Myocyte (in vitro differentiated cells): ENCODE results near the gene SEC23A. TPM values are rescaled to one million over a fixed set of nuclear protein-coding genes. Genes with fewer than 3 reads are reported as not detected.
"Not testable (repeated sequence)": the region's sequence is repeated elsewhere in the genome, so short reads cannot be mapped to it uniquely, and the experiment has no call there.

Experiments used
- DNase-seq: peaks from one replicate; pipeline ENCODE4 v3.0.0-alpha.2; 2012; ENCODE audit warnings: low read depth
- total RNA-seq: library from RNA; depleted of rRNA; stranded (reverse); fragments of >200 nt; gene quantifications from 2 replicates; pipeline ENCODE4 v1.2.3, GENCODE V29; 2014

The SEC23A gene
- total RNA-seq, 1 donor from 2014 or later, result 184 TPM

DNA sequence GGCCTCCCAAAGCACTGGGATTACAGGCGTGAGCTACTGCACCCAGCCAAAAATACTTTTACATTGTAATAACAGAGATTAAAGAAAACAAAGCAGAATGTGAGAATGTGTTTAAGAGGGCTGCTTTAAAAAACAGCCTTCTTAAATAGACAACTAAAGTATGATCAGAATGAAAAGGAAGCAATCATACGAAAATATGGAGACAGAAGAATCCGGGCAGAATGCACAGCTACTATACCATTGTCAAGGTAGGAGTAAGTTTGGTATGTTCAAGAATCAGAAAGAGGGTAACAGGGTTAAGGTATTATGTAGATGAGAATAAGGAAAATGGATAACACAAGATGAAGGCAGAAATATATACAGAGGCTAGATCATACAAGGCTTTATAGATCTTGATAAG lies 8.5 kb downstream of the SEC23A start:
- DNase-seq, result no peak

DNA sequence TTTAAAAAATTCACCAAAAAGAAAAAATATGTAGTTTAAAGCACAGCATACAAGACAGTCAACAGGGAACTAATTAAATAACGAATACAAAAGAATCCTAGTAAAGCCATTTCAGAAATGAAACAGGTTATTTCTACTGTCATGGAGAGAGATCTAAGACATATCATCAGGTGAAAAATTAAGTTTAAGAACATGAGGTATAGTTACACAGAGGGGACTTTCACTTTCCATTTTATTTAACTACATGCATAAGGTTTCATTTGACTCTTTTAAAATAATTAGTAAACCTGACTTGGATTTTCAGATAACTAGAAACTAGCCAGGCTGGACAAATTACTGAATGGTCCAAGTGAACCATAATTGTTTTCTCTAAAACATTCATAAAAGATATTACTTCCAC lies 11.3 kb downstream of the SEC23A start:
- no peak for DNase-seq

DNA sequence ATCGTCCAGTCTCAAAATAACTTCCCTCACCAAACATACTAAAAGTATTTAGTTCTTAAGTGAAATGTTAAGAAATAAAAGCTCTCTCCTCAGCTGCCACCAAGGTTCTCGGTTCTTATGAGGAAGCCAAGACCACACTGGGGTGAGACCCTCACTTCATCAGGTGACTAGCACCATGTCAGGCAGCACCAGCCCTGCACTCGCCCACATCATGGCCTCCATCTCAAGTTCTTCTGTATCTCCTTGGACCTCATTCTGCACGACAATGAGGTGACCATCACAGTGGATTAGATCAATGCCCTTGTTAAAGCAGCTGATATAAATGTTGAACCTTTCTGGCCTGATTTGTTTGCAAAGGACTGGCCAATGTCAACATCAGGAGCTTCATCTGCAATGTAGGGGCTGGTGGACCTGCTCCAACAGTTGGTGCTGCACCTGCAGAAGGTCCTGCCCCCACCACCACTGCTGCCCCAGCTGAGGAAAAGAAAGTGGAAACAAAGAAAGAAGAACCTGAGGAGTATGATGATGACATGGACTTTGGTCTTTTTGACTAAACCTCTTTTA lies 12.4 kb downstream of the SEC23A start:
- no peak for DNase-seq

DNA sequence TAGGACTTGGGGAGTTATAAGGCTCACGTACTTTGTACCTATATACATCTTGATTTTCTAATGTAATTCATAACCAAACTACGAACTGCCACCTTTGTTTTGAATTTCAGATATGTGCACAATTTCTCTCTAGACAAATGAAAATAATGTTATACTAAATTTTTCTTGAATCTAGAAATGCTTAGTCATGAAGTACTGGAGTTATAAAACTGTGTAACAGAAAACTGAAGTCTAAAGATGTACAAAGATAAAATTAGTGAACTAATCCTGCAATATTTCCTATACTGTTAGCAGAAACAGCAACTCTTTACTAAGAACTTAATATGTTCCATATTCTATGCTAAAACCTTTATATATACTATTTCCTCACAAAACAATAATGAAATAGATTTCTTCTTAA lies 15.5 kb downstream of the SEC23A start:
- DNase-seq, result no peak

DNA sequence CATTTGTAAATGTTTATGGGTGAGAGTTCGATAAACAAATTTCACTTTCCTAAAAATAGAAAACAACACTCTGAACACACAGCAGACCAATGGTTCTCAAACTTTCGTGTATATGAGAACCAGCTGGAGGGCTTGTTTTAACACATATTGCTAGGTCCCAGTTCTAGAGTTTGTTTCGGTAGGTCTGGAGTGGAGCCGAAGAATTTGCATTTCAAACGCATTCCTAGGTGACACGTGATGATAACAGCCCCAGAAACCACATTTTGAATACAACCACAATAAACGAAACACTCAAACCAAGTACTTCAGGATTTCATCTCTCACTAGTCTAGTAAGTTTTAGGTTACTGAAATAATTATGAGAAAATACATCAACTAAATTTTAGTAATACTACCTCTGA lies 17.1 kb downstream of the SEC23A start:
- DNase-seq, result no peak

DNA sequence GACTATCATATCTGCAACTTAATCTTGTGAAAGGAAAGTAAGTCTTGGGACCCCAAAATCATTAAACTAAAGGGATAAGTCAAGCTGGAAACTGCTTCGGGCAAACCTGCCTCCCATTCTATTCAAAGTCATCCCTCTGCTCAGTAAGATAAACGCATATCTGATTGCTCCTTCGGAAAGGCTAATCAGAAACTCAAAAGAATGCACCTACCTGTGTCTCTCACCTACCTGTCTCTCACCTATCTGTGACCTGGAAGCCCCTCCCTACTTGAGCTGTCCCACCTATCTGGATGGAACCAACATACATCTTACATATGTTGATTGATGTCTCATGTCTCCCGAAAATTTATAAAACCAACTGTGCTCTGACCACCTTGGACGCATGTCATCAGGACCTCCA lies 19.9 kb downstream of the SEC23A start:
- no peak for DNase-seq

DNA sequence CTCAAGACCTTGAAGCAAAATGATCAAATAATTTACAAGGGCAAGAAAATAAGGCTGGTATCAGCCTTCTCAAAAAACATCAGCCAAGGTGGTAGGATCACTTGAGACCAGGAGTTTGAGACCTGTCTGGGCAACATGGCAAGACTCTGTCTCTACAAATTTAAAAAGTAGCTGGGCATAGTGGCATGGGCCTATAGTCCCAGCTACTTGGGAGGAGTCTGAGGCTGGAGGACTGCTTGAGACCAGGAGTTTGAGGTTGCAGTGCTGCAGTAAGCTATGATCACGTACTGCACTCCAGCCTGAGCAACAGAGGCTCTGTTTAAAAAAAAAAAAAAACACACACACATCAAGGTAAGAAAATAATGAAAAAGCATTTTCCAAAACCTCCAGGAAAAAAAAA lies 22.1 kb downstream of the SEC23A start:
- no peak for DNase-seq

DNA sequence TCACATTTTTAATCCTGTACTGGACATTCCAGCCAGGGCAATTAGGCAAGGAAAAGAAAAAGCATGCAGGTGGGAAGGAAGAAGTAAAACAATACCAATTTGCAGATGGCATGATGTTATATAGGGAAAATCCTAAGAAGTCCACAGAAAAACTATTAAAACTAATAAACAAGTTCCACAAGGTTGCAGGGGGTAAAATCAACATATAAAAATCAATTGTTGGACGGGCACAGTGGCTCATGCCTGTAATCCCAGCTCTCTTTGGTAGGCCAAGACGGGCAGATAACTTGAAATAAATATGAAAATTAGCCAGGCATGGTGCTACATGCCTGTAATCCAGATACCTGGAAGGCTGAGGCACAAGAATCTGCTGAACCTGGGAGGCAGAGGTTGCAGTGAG lies 31.9 kb downstream of the SEC23A start:
- DNase-seq, result no peak

DNA sequence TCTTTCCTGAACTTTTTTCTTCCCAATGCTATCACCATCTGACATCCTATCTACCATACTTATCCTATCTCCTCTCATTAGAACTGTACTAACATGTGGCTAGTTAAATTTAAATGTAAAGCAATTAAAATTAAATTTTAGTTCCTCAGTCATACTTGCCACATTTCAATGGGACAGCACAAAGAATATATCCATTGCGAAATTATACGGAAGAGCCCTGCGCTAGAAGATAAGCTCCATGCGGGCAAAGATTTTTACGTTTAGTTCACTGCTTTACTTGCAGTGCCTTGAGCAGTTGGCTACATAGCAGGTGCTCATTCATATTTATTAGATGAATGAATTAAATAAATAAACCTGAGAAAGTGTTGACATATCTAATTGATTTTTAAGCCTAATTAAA lies 33.1 kb downstream of the SEC23A start:
- no peak for DNase-seq

DNA sequence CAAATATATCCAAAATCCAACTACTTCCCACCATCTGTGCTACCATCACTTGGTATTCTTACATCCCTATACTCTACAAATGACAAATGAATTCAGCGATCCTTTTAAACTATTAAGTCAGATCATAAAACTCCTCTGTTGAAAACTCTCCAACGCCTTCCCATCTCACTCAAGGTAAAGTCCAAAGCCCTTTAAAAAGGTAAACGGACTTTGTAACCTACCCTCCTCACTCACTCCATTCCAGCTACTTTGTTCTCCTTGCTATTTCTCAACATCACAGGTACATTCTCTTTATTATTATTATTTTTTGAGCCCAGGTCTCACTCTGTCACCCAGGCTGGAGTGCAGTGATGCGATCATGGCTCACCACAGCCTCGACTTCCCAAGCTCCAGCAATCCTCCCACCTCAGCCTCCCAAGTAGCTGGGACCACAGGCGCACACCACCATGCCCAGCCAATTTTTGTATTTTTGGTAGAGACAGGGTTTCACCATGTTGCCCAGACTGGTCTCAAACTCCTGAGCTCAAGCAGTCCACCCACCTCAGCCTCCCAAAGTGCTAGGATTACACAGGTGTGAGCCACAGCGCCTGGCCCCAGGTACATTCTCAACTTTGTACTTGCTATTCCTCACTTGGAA lies 33.7 kb downstream of the SEC23A start:
- DNase-seq, result not testable (repeated sequence)

DNA sequence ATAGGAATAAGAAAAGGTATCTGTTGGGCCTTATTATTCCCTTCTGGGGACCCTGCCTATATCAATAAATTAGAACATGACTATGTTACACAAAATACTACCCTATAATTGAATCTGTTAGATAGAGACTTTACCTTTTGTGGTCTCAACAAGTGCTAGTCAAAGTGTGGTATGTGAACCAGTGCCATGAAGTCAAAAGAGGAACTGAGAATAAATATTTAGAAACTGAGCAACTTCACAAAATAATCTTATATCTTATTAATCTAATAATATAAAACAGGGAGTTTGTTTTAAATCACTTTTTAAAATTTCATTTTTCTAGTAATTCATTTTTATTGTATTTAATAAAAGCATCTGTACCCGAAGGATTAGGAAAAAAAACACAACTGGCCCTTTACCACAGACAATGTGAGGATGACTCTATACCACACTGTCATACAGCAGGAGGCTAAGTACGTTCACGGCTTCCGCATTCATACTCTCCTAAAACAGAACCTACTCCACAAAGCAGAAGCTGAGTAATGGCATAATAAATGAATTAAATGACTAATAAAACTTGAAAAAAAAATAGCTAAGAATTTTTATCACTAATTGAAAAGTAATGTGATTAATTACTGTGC lies 42.1 kb downstream of the SEC23A start:
- no peak for DNase-seq

DNA sequence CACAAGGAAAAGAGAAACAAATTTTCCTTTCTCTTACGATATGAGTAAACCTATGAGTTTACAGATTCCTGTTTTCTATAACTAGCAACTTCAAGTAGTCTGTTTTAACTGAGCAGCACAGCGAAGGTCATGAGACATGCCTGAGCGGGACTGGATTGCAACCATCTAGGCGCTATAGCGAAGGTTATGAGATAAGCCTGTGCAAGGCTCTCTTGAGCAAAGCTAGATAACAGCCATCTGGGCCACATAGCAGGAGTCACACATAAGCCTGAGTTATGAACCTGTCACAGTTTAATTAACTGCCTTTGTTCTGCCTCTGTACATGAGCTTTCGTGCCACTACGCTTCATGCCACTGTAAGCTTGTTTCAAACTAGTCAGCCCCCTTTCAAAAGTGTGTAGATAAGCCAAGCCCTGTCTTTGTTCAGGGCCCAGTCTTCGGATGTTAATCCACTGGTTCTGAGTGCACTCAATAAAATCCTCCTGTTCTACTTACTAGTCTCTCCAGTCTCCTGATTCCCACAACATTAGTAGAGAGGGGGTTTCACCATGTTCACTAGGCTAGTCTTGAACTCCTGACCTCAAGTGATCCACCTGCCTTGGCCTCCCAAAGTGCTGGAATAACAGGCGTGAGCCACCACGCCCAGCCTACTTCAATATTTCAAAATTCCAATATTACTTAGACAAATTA lies 47.1 kb downstream of the SEC23A start:
- peak; percentile 9 for DNase-seq

DNA sequence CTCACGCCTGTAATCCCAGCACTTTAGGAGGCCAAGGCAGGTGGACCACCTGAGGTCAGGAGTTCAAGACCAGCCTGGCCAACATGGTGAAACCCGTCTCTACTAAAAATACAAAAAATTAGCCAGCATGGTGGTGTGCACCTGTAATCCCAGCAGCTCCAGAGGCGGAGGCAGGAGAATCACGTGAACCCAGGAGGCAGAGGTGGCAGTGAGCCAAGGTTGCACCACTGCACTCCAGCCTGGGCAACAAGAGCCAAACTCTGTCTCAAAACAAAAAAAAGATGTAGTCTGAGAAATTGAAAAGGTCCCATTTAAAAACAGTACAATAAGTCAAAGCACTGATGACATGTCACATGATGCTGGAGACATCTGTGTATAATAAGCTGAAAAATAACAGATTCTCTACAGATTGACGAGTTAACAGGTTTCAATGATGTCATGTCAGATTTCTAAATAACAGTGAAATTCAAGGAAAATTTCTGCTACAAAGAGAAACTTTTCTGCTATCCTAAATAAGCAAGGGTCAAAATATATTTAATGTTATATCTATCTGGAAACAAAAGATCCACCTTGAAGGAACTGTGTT lies 50.1 kb downstream of the SEC23A start:
- not testable (repeated sequence) for DNase-seq

DNA sequence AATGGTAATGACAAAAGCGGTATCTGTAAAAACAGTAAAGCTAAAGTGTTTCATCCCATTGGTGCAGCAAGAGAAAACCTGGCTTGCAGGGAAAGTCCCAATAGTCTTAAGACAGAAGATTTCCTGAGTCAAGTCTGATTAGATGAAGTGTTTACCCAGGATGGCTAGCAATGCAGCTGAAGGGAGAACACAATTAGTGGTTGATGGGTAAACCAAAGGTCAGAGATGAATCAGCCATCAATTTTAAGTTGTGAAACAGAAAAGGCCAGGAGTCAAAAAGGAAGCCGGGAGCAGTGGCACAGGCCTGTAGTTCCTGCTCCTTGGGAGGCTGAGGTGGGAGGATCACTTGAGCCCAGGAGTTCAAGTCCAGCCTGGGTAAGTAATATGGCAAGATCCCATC lies 52.6 kb downstream of the SEC23A start:
- DNase-seq, result peak; percentile 40

DNA sequence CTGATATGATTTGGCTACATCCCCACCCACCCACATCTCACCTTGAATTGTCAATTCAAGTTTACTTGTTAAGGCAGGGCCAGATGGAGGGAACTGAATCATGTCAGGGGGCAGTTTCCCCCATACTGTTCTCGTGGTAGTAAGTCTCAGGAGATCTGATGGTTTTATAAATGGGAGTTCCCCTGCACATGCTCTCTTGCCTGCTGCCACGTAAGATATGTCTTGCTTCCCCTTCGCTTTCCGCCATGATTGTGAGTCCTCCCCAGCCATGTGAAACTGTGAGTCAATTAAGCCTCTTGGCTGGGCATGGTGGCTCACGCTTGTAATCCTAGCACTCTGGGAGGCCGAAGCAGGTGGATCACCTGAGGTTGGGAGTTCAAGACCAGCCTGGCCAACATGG lies 57.1 kb downstream of the SEC23A start:
- DNase-seq, result not testable (repeated sequence)

DNA sequence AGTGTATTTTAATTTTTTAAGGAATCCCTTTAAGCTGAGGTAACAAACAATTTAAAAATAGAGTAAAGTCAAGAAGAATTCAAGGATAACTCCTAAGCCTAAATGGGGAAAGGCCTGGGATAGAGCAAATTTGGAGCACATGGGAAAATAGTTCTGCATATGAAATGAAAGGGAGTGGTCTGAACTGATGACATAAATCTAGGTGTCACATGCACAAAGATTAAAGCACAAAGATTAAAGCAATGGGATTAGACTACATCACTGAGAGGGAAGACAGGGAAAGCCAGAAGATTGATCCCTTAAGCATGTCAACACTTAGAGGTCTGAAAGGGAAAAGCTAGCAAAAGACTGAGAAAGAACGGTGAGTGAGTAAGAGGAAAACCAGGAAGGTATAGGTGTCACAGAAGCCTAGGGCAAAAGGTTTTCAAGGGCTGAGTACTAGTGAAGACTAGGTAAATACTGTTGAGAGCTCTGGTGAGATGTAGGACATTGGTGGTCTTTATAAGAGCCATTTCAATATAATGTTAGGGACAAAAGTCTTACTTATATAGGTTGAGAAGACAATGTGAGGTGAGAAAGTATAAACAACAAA lies 59.6 kb downstream of the SEC23A start:
- no peak for DNase-seq

DNA sequence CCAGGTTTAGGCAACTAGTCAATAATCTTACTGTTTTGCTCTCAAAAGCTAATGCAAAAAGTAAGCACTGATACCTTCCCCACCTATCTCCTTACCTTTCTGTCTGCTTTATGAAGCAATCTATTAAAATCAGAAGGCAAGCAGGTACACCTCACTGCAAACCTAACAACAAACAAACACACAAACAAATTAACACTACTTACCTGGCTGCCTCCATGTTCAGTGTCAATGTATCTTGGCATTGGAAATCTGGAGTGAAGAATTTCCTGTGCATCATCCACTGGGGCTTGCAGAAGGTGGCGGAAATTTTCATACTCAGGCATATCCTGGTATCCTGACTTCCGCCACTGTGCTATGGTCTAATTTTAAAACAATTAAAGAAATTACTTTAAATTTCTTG lies 62.5 kb downstream of the SEC23A start:
- DNase-seq, result no peak

DNA sequence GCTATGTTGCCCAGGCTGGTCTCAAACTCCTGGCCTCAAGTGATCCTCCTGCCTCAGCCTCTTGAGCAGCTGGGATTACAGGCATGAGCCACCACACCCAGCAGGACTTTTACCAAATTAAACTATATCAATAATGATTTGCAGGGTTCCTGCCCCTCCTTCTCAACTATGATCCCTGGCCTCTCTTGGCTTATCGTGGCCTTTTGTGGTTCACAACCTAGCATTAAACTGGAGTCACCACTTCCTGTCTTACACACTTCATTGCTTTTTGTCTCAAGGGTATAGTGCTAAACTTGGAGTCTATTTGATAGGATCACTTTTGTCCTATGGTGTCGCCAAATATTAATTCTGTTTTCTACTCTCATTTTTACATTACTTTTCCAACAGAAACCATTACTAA lies 64.5 kb downstream of the SEC23A start:
- DNase-seq, result no peak

DNA sequence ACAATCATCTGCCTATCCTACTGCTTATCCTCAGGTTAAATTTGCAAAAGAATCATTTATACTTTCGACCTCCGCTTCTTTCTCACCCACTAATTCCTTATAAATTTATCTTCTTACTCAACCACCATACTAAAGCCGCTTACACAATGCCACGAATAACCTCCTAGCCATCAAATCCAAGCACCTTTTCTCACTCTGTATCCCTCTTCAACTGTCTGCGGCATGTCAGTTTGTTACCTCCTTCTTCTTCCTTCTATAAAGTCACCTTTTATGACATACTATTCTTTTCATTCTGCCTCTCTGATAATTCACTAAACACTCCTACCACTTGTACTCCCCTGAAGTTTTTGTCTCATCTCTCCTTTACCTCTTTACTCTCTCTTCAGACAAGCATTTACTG lies 66.3 kb downstream of the SEC23A start:
- DNase-seq, result no peak

DNA sequence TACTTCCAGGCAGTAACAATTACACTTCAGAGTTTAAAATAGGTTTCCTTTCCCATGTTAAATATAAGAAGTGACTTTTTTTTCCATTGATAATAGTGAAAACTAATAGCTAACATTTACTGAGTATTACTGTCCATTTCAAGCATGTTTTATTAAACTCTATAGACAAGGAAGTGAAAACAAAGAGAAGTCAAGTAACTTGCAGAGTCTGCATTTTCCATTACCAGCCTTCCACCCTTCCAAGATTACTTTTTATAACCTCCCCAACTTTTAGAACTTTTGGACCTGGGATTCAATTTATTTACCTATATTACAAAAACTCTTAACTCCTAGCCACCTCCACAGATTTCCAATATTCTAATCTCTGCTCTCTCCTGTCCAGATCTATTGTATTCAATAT lies 67.7 kb downstream of the SEC23A start:
- DNase-seq, result no peak

DNA sequence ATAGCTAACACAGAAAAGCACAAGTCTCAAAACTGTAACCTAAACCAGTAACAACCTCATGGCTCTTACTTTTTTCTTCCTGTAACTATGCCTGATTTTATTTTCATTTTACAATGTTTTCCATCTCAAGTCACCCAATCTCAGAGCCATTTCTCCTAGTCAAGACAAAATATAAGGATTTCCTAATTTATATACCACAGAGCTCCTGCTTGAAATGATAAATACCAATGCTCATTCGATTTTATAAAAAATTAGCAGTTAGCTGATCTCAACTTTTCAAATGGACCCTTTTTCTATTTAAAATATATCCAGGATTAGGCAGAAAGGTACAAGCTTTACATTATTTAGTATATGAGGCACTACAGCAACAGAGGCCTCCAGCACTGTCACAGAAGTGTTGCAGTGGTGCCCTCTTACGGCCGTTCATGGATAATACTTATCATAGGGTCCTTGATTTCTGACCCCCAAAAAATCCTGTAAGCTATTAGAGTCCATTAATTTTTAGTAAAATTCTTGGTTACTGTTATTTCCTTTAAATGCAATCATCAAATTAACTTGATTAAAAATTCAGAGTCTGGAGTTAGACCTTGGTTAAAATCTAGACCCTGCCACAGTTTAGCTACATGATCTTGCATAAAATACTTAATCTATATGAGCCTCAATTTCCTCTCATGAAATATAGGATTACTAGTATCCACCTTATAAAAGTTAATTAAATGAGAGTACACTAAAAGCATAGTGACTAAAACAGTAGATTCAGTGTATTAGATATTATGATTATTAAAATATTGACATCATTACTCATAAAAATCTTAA lies 68.3 kb downstream of the SEC23A start:
- no peak for DNase-seq
